ENCODE data around the gene TM4SF18.
"Not testable (repeated sequence)": the region's sequence is repeated elsewhere in the genome, so short reads cannot be mapped to it uniquely, and the experiment has no call there.

Gene TM4SF18

DNA sequence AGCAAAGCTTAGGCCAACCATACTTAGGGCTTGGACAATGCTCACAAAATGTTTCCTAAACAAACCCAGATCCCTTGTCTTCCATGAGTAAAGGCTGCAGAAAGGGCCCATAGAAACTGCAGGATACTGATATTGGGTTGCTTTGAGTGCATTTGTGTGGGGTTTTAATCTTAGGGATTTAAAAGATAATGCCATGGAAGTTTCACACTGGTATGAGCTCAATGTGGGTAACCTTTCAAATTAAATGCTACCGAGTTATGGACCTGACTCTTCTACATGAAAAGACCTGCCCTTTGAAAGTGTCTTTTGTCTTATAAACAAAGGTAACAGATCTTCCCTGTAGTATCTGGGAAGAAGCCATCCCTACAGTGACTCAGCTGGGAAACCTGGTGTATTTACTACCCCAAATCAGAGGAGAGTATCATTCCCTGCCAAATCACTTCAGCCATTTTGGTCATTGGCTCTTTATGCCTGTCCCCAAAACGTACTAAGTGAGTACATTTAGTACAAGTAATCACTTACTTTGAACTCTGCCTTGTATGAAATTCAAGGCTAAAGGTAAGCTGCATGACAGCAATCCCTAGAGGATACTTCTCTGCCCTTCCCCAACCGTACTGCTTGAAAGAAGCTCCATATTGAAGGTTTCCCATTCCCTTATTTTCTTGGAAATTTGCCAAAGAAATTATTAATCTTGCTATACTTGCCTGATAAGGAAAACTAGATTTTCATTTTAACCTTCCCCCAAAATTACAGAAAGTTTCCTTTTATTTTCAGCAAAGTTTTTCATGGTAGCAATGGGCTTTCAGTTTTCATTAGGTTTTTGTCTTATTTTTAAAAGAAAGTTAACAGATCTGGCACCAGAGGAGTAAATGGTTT is 36.8 kb upstream of the TM4SF18 start:
- no peak overlapping the region for H3K4me3 ChIP-seq (ENCODE audit: low read depth, low read length)
- no peak for DNase-seq (ENCODE audit: low read depth)

DNA sequence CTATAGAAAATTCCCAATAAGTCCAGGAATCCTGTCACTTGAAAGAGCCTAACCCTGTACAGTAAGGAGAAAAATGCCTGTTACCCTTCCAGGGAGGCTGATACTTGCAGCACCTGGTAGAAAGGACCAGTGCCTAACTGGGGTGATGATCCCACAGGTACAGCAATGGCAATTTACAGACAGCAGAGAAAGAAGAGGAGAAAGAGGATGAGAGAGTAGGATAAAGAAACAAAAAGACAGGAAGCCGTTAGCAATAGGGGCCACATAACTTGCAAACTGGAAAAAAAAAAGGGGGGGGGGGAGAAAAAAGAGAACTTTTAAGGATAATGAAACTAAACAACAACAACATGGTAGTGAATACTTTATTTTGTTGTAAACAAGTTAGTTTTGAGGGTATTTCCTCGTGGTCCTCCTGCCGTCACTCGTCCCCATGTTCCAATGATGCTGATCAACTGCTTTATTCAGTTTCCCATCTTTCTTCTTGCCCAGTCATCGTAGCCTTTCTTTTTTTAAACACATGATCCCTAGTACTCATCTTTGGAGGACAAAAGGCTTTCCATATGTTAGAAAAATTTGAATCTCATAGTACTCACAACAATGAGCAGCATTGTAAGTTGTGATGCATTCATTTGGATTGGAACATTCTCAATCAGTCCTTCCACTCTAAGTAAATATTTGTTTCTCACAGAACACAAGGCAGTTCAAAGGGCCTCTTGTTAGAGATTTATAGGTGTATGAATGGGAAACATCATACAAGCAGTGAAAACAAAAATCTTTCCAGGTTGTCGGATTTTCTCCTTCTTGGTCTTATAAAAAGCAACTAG is 35.5 kb upstream of the TM4SF18 start:
- no peak overlapping the region for H3K4me3 ChIP-seq (ENCODE audit: low read depth, low read length)
- no peak for DNase-seq (ENCODE audit: low read depth)

DNA sequence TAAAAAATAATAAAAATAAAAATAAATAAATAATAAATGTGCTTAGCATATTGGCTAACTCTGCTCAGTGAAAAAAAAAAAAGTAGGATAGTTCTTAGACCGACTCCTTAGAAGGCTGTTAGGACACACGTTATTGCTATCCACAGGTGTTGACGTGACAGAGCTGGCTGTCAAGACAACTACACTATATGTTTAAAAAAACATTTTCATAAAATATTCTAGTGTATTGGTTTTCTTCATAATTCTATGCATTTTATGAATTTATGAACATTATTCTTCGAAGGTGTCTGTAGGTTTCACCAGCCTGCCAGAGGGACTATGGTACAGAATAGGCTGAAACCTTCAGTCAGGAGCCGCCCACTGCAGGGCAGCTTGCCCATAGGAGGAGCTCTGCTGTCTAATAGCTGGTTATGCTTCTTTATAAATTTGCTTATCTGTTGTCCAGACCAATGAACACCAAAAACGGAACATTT is 34.8 kb upstream of the TM4SF18 start:
- DNase-seq (ENCODE audit: low read depth), result no peak
- H3K4me3 ChIP-seq (ENCODE audit: low read depth, low read length), result no peak overlapping the region

DNA sequence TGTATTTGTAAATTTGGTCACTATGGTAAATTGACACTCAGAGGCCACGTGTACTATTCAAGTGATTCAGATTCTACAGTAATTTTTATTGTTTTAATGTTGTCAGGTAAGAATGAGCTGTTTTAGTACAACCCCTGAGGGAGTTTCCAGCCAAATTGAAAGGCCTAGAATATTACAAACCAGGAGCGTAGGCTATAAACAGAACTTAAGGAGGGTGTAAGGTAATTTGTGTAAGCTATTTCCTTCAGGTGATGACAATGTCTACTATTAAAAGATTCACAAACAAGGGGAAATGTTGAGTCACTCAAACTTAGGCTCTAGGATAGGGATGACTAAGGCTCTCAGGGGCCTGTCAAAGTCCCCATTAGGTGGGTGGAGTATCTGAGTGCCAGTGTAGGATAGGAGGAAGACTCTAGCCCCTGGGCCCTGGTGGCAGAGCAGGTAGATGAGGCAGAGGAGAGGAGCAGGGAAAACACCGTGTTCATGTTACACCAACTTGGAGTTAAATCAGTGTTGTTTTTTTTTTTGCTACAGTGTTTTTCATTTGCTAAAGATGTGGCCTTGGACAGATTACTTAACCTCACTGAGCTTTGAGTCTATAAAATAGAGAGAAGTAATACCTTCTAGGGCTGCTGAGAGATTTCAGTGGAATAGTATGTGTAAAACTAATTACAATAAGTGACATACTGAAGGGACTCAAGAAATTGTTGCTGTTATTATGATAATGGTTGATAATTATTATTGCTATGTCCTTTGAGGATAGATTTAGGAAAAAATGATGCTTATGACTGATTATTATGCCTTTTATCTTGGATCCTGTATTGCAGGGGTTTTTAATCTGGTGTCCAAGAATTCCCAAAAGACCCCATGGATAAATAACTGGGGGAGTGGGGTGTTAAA is 33.8 kb upstream of the TM4SF18 start:
- DNase-seq (ENCODE audit: low read depth), result no peak
- H3K4me3 ChIP-seq (ENCODE audit: low read depth, low read length), result no peak overlapping the region

DNA sequence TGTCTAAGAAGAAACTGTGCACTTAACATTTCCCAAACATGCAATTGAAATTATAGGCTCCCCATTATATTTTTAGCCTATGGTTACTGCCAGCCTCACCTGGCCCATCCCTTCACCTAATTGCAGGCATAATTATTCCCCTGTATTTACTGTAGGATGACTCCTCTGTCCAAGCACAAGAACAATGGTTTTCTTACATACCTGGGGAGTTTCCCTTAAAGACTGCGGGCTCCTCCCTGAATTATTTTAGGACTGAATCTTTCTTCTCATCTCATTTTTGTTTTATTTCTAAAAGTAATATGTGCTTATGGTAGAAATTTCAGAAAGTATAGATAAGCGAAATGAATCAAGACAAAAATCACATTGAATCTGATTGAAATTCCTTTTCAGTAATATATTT is 32.6 kb upstream of the TM4SF18 start:
- no peak for DNase-seq (ENCODE audit: low read depth)
- H3K4me3 ChIP-seq (ENCODE audit: low read depth, low read length), result no peak overlapping the region

DNA sequence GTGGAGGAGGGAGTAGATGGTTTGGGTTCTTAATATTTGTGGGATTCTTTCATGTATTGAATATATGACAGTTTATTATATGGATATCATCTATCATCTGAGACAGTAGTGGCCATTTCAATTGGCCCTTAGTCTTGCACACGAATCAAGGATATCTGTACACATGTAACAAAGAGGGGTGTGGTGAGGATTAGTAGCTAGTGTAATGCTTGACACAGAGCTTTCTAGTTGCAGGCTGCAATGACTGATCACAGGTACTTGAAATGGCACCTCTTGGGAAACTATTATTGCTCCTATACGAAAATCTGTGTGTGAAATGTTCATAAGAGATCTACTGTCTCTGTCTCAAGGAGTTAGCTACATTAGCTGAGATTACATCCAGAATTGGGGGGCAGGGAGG is 31.2 kb upstream of the TM4SF18 start:
- no peak for DNase-seq (ENCODE audit: low read depth)
- H3K4me3 ChIP-seq (ENCODE audit: low read depth, low read length), result no peak overlapping the region

DNA sequence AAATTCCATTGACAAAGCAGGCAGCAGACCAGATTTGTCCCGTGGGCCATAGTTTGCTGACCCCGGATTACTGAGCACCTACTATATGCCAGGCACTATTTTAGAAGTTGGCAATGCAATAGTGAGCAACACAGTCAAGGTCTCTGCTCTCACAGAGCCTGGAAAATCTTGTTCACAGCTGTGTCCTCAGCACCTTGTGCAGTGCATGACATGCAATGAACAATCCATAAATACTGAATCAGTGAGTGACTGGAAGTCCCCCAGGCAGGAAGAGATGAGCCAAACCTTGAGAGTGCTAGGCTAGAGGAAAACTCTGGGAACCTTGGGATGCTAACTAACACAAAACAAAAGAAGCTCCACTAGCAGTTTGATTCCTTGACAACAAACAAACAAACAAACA is 29.6 kb upstream of the TM4SF18 start:
- DNase-seq (ENCODE audit: low read depth), result no peak
- no peak overlapping the region for H3K4me3 ChIP-seq (ENCODE audit: low read depth, low read length)

DNA sequence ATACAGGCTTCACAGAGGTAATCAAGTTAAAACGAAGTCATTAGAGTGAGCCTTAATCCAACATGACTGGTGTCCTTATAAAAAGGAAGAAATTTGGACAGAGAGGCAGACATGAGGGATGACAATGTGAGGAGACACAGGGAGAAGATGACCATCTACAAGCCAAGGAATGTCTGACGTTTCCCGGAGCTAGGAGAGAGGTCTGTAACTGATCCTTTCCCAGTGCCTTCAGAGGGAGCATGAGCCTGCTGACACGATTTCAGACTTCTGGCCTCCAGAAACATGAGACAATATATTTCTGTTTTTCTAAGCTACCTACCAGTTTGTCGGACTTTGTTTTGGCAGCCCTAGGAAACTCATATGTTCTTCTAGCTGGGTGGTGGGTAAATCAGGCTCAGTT is 28.9 kb upstream of the TM4SF18 start:
- H3K4me3 ChIP-seq (ENCODE audit: low read depth, low read length), result no peak overlapping the region

DNA sequence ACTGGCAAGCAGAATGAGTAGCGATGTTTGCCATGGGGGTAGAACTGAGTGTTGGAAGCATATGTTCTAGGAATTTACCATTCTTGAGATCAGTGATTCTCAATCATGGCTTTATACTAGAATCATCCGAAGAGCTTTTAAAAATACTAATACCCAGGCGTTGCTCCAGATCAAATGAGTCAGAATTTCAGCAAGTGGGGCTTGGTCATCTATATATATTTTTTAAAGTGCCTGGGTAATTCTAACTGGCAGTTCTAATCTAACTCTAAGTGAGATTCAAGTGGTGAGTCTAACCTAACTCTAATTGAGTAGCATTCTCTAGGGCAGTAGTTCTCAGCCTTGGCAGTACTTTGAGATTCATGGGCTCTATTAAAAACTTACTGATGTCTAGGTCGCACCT is 23.2 kb upstream of the TM4SF18 start:
- DNase-seq (ENCODE audit: low read depth), result no peak

More for the DNA sequence above, 28.9 kb upstream of the TM4SF18 start:
- DNase-seq (ENCODE audit: low read depth), result no peak

DNA sequence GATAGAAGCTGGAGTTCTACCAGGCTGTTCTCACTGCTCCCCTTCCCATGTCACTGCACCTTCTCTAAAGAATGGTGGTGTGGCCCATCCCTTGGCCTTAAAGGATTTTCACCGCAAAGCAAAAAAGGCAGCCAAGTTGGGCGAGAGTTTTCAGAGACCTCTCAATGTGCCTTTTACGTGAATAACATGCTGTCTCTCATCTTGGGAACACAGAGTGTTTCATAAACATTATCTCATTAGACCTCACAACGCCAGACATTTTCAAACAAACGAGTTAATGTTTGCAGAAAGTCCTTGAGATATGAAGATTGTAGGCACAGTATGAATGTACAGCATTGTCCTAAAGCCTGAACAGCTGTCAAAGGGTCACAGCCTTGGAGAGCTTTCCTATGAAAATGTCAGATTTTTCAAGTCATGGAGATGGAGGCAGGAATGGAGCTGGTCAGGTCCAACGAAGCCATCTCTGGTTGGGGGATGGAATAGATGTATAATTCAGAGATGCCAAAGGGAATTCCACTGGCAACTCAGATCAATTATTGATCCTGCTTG is 22.7 kb upstream of the TM4SF18 start:
- DNase-seq (ENCODE audit: low read depth), result no peak
- no peak overlapping the region for H3K4me3 ChIP-seq (ENCODE audit: low read depth, low read length)

More for the DNA sequence above, 23.2 kb upstream of the TM4SF18 start:
- no peak overlapping the region for H3K4me3 ChIP-seq (ENCODE audit: low read depth, low read length)

DNA sequence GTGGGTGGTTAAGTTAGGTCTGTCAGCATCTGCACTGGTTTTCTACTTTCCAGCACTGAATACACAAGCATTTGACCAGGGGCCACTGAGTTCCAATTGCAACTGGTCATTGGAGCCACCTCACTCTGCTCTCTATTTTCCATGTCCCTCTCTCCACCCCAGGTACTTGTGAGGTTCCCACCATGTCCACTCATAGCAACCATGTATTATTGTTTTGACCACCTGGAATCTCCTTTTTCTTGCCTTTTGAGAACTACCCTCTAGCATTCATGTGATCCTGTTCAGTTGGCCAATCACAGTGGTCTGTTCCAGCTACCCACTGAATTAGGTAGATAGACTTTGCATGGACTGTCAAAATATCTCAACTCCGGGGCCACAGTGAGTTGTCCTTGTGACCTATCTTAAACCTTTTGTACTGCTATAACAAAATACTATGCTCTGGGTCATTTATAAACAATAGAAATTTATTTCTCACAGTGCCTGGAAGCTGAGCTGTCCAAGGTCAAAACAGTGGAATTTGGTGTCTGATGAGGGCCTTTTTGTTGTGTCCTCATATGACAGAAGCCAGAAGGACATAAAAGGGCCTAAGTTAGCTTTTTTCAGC is 20.2 kb upstream of the TM4SF18 start:
- no peak overlapping the region for H3K4me3 ChIP-seq (ENCODE audit: low read depth, low read length)
- no peak for DNase-seq (ENCODE audit: low read depth)

DNA sequence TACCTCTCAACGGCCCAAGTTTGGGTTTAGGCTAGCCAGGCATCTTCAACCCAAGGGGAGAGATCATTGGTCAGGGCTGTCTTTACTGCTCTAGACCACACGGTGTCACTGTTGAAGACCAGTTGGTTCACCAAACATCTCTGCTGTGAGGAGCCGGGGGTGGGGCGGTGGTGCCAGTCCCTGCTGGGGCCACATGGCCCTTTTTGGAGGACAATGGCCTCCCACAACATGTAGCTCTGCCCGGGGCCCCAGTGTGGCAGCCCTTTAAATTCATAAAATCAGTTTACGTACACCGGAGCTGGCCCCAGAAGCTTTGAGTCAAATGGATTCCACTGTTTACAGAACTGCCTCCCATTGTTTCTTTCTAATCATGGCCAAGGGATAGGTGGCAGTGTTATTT is 19.1 kb upstream of the TM4SF18 start:
- no peak for DNase-seq (ENCODE audit: low read depth)
- H3K4me3 ChIP-seq (ENCODE audit: low read depth, low read length), result no peak overlapping the region

DNA sequence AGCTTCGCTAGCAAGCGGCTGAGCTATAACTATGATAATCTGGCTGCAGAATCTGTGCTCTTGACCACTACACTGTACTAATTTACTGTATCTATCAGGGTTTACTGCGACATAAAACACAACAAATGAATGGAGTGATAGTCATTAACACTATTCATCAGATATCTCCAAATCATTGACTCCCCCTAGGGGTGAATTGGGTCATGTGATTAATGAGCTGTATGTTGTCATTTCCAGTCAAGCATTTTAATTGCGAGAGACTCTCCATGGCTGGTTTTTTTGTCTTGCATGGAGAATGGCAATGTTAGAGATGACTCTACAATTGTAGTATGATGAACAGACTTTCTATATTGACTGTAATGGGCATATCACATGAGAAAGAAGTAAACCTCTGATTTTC is 10.5 kb upstream of the TM4SF18 start:
- no peak for DNase-seq (ENCODE audit: low read depth)
- H3K4me3 ChIP-seq (ENCODE audit: low read depth, low read length), result no peak overlapping the region

DNA sequence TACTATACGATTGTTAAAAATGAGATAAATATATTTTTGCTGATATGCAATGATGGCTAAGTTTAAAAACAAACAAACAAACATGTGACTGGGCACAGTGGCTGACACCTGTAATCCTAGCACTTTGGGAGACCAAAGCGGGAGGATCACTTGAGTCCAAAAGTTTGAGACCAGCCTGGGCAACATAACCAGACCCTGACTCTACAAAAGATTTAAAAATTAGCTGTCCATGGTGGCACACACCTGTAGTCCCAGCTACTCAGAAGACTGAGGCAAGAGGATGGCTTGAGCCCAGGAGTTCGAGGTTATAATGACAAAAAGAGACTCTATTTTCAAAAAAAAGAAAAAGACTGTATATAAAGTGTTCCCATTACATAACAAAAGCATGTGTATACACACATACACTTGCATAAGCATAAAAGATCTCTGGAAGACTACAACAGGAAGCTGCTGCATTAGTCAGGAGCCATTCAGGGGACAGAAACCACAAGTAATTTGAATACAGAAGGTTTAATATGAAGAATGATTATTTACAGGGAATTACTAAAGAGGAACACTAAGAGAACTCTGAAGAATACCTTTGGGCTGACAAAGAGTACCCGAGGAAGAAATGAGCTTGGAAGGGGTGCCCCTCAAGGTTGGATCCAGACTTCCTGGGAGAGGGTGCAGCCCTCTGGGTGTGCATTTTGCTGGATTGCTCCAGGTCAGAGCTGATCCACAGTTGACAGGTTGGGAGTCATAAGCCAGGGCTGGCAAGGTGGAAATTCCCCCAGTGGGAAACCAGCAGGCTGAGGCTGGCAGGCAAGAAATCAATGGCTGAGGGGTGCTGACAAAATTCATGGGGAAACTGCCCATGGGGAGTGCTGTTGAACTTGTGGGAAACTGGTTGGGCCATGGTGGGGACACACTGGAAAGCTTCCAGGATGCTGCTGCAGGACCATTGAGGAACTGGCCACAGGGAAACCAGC is 9.3 kb upstream of the TM4SF18 start:
- no peak overlapping the region for H3K4me3 ChIP-seq (ENCODE audit: low read depth, low read length)
- peak; percentile 54 for DNase-seq (ENCODE audit: low read depth)

DNA sequence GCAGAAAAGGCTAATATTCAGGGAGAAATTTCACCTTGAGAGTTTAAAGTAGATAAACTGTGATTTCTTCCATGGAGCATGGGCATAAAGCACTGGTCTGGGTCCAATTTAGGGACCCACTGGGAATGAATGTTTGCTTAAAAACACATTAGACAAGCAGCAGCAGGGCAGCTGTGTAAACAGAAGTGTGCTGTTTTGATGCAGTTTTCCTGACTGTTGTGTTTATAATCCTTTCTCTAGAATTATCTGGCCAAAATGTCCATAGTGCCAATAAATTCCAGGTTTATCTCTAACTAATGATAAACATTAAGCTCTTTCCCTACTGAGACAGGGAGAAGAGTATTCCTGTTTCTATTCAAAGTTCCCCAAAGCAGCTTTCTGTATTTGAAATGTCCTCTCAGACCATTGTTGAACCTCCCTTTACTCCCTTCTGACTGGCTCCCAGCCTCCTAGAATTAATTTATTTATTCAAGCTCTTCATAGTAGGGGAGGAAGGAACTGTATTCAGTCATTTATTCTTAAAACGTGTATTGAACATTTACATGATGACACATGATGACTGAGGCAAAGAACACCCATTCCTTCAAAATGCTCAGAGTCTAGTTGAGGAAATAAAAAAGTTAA is 7.0 kb upstream of the TM4SF18 start:
- DNase-seq (ENCODE audit: low read depth), result no peak
- no peak overlapping the region for H3K4me3 ChIP-seq (ENCODE audit: low read depth, low read length)

DNA sequence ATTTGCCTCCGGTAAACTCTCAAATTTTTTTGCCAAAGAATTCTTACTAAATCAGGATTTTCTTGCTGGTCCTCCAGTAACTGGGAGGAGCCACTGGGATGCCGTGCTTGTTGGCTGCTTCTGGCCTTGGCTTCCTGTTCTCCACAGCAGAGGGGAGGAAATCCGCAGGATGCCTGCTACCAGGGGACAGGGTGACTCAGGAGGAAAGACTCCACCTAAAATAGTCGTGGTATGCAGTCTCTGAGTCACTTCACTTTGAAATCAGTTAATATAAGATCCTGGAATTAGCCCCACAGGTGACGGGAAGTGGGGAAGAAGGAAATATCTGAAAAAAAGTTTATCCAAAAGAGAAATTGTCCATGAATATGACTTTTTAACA is 6.5 kb upstream of the TM4SF18 start:
- peak; percentile 91 for DNase-seq (ENCODE audit: low read depth)
- H3K4me3 ChIP-seq (ENCODE audit: low read depth, low read length), result no peak overlapping the region

DNA sequence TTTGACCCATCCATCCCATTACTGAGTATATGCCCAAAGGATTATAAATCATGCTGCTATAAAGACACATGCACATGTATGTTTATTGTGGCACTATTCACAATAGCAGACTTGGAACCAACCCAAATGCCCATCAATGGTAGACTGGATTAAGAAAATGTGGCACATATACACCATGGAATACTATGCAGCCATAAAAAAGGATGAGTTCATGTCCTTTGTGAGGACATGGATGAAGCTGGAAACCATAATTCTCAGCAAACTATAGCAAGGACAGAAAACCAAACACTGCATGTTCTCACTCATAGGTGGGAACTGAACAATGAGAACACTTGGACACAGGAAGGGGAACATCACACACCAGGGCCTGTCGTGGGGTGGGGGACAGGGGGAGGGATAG is 4.0 kb upstream of the TM4SF18 start:
- not testable (repeated sequence) for DNase-seq (ENCODE audit: low read depth); H3K4me3 ChIP-seq (ENCODE audit: low read depth, low read length)
